Activated CD8-positive, alpha-beta memory T cell treated with anti-CD3 and anti-CD28 coated beads, Interleukin-2, amount 50 U/mL, for 24 hours (primary cell): ENCODE measurements around the gene WWOX.

Experiments used
- DNase-seq: peaks from one replicate; pipeline ENCODE4 v3.0.0-alpha.2; 2020; ENCODE audit errors: extremely low read depth

The WWOX gene

DNA sequence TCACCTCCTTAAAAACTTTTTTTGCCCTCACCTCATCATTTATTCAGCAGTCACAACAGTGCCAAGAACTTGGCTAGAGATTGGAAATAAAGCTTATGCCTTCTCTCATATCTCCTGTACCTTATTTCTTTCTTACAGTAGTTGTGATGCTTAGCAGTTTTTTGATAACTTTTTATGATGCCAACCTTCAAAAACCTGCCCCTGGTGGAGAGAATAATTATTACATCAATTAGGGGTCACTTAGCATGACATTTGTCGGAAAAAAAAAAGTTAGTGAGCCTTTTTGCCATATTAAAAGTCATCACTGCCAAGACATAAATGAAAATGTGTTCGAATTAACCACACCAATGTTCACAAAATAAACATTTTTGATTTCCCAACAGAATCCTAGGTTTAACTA lies 296.6 kb downstream of the WWOX start:
- no peak for DNase-seq

DNA sequence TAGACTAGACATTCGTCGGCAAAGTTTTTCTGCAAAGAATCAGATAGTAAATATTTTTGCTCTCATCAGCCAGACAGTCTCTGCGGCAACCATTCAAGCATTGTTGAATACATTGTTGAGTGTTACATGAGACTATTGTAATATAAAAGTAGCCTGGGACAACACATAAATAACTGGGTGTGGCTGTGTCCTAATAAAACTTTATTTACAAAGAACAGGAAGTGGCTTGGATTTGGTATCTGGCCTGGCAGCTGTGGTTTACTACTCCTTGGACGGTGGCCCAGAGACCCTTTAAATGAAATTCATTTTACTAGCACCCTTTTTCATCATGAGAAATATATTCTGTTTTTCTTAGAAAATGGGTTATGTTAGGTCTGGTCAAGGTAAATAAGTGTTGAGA lies 297.2 kb downstream of the WWOX start:
- no peak for DNase-seq

DNA sequence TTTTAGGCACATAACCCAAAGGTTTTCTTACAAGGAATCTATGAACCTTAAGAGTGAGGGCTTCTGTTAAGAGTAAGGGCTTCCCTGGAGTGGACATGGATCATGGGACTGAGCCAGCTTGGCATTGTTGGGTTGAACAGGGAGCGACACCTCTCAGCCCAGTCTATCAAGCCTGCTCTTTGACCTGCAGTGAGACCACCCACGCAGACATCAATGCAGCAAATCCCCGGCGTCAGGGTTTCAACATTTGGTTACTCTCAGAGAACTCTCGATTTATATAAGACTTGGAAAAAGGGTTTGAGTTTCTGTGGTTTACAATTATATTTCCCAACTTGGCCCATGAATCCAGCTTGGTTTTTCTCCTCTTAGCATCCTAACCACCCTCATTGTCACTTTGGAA lies 299.9 kb downstream of the WWOX start:
- no peak for DNase-seq

DNA sequence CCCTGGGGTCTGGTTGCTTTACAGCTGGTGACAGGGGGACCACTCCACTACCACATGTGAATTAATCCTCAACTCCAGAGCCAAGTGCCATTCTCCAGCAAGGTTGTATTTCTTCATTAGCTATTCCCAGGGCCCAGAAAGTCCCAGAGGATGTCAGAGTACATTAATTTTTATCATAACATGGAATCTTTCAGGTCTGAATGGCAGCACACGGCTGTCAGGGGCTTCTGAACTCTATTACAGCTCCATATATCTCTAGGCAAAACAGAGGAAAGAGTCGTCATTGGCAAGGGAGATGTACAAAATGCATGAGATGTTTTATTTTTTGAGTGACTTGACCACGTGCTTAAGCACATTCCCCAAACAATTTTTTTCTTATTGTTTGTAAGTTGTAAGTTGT lies 303.4 kb downstream of the WWOX start:
- no peak for DNase-seq

DNA sequence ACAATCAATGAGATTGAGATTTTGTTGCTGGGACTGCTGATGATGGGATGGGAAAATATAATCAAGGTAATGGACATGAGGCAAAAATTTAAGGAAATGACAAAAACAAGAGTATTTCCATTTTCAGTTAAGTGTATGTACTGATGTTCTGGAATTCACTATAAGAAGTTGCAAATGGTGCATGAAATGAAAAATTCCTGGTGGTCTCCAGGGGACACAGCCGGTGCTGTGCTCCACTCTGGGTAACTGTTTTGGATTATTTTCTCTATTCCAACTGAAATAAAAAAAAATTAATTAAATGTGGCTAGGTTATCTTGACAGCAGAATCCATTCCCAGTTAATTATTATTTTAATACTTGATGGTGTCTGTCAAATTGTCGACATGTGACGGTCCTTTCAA lies 305.6 kb downstream of the WWOX start:
- no peak for DNase-seq

- no peak for DNase-seq
These were observed 306.4 kb downstream of the WWOX start for GRCh38 chr16:78405833-78406232.

DNA sequence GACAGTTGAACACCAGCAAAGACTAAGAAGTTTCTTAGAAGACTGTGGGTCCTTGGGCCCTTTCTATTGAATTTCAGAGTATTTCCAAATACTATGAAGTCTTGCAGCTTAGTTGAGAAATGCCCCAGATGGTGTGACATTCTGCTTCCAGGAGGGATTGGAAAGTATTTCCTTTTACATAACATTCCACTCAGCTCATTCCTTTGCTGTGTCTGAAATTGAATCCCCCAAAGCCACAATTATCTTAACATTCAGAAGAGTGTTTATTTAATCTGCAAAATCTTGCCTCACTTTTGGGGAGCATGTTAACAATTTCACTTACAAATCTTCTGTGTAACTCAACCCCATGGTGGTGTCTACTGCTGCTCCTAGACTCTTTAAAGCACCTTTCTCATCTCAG lies 307.7 kb downstream of the WWOX start:
- DNase-seq = no peak

GRCh38 chr16:78413651-78414050 lies 314.2 kb downstream of the WWOX start:
- DNase-seq = no peak

DNA sequence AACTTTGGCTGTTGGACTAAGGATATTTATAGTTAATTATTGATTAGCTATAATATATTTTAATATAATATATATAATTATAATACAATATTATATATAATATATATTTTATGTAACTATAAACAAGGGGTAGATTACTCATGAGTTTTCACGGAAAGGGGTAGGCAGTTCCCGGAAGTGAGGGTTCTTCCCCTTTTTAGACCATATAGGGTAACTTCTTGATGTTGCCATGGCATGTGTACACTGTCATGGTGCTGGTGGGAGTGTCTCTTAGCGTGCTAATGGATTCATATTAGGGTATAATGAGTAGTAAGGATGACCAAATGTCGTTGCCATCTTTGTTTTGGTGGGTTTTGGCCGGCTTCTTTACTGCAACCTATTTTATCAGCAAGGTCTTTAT lies 315.6 kb downstream of the WWOX start:
- DNase-seq = no peak

GRCh38 chr16:78415669-78416068 lies 316.2 kb downstream of the WWOX start:
- DNase-seq = no peak

DNA sequence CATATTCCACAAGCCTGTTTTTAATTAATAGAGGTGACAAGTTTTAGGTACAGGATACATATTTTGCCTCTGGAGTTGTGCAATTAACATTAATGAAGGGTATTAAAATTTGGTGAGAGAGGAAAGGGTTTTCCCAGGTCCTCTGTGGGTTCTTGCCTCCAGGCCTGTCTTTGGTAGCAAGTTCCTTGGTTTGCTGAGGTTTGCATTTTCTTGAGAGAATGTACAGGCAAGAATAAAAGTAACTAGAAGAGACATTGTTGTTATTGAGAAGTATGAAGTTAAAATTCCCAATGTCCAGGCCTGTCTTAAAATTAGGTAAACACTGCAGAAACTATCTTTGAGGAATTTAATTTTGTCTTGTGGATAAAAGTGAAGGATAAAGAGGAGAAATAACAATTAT lies 316.9 kb downstream of the WWOX start:
- DNase-seq = no peak

- DNase-seq = no peak
These were observed 321.8 kb downstream of the WWOX start for GRCh38 chr16:78421181-78421708.

DNA sequence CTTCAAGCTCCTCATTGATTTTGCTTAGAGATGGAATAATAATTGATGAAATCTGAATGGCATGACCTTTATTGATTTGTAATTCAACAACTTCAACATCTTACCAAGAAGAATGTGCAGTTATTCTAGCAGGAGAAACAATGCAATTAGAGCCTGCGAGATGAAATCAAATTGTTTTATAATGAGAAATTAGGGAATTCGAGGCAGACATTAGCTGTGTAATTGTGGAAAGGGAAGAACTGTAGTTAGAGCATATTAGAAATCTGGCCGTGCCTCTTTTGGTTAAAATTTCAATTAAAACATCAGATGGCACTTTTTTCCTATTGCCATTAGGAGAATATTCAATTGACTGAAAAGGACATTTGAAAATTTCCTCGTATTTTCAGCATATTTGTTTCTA lies 325.8 kb downstream of the WWOX start:
- no peak for DNase-seq

DNA sequence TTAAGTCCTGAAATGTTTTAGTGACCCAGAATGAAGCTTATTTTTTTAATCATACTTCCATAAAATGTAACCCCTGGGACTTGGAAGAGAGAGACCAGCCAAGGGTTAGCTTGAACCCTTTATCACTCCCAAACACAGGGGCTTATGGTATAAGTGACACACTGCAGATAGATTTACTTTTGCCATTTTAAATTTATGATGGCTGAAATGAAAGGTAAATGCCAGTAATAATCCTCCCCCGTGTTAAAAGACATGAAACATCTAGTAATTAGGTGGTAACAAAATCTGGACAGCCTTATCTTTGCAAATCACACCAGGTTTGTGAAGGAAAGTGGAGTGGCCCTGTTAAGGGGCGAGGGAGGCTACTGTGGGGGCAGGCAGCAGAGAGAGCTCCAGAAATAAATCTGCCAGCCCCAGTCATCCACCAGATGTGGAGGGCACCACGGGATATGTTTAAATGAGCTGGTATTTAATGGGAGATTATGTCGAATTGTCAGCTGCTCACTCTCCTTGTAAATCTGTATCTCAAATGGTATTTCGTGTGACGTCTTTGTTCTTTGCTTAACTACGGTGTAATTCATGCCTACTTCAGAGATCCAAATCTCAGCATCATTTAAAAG lies 326.5 kb downstream of the WWOX start:
- no peak for DNase-seq

DNA sequence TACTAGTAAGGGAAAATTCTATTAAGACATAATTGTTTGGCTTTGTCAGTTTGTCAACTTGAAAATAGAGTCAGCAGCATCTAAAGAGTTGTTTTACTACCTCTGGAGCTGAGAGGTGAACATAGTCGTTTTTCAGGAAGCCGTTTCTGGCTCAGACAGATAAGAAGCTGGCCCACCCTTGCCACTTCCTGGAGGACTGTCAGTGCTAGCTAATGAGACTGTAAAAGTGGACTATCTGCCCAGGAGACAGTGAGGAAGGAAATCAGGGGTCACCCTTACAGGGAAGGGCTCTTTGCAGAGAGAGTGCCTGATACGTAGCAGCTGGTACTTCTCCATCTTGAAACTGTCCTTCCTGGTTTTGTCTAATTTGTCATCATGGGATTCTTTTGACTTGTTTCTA lies 328.7 kb downstream of the WWOX start:
- DNase-seq = no peak

GRCh38 chr16:78430281-78430680 lies 330.8 kb downstream of the WWOX start:
- DNase-seq = no peak

- no peak for DNase-seq
These were observed 331.7 kb downstream of the WWOX start for GRCh38 chr16:78431004-78431670.

DNA sequence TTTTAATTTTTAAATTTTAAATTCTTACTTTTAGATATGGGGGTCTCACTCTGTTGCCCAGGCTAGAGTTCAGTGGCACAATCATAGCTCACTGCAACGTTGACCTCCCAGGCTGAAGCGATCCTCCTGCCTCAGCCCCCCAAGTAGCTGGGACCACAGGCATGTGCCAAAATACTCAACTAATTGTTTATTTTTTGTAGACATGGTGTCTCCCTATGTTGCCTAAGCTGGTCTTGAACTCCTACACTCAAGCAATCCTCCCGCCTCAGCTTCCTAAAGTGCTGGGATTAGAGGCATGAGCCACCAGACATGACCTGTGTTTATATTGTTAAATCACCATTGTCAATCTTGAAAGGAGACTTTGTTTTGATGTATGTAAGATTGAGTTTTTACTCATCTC lies 332.2 kb downstream of the WWOX start:
- DNase-seq = no peak

DNA sequence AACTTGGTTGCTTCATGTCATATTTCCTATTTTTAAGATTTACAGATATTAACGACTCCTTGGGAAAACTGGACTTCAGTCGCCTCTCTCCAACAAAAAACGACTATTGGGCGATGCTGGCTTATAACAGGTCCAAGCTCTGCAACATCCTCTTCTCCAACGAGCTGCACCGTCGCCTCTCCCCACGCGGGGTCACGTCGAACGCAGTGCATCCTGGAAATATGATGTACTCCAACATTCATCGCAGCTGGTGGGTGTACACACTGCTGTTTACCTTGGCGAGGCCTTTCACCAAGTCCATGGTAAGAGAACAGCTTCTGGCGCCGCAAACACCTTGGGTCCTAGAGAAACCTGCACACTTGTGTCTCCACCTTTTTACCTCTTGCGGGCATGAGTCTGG lies 333.0 kb downstream of the WWOX start:
- no peak for DNase-seq

DNA sequence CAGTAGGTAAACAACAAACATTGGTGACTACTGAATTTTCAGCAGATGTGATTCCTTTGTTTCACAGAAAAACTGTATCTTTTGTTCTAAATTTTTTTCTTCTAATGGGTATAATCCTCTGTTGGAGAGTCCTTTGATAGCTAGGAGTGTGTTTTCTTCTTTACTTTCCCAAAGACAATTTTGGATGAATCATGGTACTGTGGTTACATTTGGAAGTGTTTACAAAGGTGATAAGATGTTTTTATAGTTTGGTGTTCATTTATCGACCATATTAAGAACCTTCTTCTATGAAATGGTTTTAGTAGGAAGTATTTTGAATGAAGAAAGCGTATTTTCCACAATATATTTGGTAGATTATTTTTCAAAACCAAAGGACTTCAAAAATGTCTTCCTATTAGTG lies 333.7 kb downstream of the WWOX start:
- DNase-seq = no peak

DNA sequence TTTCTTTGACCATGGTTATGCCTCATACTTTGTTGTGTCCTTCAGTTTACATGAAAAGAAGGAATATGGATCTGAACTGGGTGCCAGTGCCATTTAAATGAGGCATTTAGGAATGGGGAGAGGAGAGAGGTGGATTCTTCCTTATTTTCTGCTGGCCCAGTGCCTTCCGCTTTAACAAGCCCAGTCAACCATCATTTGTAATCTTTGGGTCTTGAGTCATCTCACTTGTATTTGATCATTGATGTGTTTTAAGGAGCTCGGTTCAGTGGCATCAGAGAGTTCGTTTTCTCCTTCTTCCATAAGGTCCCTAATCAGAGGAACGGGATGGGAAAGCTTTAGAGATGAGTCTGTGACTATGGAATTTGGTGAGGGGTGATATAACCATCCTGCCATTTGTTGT lies 334.9 kb downstream of the WWOX start:
- no peak for DNase-seq

GRCh38 chr16:78435260-78435659 lies 335.8 kb downstream of the WWOX start:
- DNase-seq = no peak

- DNase-seq = no peak
These were observed 336.6 kb downstream of the WWOX start for GRCh38 chr16:78436023-78436422.

DNA sequence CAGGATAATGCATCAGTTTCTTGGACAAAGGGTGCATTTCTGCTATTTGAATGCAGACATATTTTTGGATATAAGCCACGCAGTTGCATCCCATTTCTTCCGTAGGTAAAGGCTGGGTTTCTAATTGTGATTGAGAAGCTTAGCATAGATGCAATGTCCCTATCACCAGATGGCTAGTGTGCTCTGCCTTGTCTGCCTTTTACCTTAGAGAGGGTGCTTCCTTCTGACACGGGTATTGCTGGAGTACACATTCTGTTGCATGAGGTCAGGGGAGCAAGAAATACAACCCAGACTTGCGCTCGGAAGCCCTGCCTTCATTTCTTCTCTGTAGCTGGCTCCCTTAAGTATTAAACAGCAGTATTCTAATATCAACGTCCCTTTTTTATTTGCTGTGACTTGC lies 337.4 kb downstream of the WWOX start:
- no peak for DNase-seq
